Measurements from ENCODE around the gene PLA2G2F. TPM values are rescaled to one million over a fixed set of nuclear protein-coding genes. Genes with fewer than 3 reads are reported as not detected.

Gene PLA2G2F, protein sequence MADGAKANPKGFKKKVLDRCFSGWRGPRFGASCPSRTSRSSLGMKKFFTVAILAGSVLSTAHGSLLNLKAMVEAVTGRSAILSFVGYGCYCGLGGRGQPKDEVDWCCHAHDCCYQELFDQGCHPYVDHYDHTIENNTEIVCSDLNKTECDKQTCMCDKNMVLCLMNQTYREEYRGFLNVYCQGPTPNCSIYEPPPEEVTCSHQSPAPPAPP
- total RNA-seq = not detected

DNA sequence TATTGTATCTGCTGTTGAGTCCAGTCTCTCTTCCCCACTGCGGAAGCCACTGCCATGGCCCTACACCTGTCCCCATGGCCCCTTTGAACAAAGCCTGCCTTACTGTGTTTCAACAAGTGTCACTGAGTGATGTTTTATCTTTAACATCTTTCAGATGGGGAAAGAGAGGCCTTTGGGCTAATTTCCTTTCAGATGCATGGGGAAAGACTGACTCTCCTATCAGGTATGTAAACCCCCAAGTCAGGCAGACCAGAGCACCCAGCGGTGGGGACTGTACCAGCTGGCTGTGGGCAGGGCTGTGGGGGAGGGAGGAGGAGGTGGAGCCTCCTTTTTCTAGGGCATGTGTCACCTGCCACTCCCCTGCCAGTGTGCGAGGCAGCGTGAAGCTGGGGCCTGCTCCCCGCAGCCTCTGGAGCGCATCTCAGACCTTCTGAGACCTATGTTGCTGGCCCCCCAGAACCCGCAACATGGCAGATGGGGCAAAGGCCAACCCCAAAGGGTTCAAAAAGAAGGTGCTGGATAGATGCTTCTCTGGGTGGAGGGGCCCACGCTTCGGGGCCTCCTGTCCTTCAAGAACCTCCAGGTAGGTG, at the start of gene PLA2G2F:
PLA2G2F (plus strand) TSS at position 363 of the 590 bp plus-strand sequence; CDS start at position 468, 105 bp downstream.
- no peak for ATAC-seq (replicated peaks in 1 of 2)
- Mint-ChIP-seq H3K27ac (no peak within 1 kb of the TSS), H3K36me3 (ENCODE audit: insufficient read depth in 2 of 2) (no peaks in the 10 kb centered on the region), H3K4me1 (ENCODE audit: low read depth) (no peaks in the 10 kb centered on the region), H3K27me3 (ENCODE audit: low read depth) (peaks cover 23% of the 10 kb centered on the region), H3K4me3 (no peak within 1 kb of the TSS), H3K9me3 (no peaks in the 10 kb centered on the region)
- DNase-seq = no peak

DNA sequence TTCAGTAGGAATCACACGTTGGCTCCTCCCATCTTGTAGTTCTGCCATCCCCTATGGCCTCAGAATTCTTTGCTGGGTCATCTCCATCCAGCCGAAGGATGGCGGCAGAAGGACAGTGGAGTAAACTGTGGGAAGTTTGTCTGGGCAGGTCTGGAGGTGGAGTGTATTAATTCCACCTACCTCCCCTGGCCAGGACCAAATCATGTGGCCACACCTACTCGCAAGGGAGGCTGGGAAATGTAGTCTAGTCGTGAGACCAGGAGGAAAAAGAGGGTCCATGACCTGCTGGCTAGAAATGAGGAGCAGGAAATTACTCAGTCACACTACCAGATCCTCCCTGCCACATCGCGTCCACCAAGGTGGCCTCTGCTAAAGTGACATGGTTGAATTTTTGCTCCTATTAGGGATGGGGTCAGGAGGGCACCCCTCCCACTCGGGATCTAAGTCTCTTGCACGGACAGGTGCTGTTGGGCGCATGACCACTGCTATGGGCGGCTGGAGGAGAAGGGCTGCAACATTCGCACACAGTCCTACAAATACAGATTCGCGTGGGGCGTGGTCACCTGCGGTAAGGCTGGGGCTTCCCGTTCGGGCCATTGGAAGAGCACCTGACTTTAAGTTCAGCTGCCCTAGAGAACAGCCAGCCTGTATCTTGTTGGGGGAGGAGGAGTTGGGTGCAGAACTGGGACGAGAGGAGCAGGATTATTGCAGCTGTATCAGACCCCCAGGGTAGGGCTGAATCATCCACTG, 49.6 kb upstream of the PLA2G2F start:
- ATAC-seq (replicated peaks in 1 of 2) (no peak), DNase-seq (no peak)
- Mint-ChIP-seq H3K4me1 (ENCODE audit: low read depth) (no peaks in the 10 kb centered on the region), H3K4me3 (no peak overlapping the region), H3K36me3 (ENCODE audit: insufficient read depth in 2 of 2) (no peaks in the 10 kb centered on the region), H3K9me3 (no peaks in the 10 kb centered on the region), H3K27ac (no peak overlapping the region), H3K27me3 (ENCODE audit: low read depth) (peaks cover 9% of the 10 kb centered on the region)

DNA sequence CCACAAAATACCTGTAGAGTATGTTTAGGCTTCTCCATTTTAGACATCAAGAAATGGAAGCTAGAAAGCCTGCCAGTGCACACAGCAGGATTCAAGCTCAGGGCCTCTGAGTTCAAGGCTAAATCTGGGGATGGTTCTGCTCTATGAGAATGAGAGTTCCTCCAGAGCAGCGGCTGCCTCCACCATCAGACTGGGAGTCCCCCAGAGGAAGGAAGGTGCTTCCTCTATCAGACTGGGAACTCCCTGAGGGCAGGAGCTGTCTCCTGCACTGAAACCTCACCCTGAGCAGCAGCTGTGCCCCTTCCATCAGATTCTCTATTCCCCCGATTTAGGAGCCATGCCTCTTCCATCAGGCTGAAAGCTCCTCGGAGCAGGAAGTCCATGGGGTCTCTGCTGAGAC, 49.0 kb upstream of the PLA2G2F start:
- no peaks in the 10 kb centered on the region for H3K4me1 Mint-ChIP-seq (ENCODE audit: low read depth)
- ATAC-seq (replicated peaks in 1 of 2) (no peak), DNase-seq (no peak)
- H3K9me3 Mint-ChIP-seq = no peaks in the 10 kb centered on the region
- H3K27me3 Mint-ChIP-seq (ENCODE audit: low read depth) = peaks cover 13% of the 10 kb centered on the region
- H3K4me3 Mint-ChIP-seq = no peak overlapping the region
- no peak overlapping the region for H3K27ac Mint-ChIP-seq
- no peaks in the 10 kb centered on the region for H3K36me3 Mint-ChIP-seq (ENCODE audit: insufficient read depth in 2 of 2)

DNA sequence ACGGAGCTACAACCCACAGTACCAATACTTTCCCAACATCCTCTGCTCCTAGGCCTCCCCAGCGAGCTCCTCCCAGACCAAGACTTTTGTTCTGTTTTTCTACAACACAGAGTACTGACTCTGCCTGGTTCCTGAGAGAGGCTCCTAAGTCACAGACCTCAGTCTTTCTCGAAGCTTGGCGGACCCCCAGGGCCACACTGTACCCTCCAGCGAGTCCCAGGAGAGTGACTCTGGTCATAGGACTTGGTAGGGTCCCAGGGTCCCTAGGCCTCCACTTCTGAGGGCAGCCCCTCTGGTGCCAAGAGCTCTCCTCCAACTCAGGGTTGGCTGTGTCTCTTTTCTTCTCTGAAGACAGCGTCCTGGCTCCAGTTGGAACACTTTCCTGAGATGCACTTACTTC, 48.5 kb upstream of the PLA2G2F start:
- ATAC-seq (replicated peaks in 1 of 2) = no peak
- Mint-ChIP-seq H3K27me3 (ENCODE audit: low read depth) (peaks cover 13% of the 10 kb centered on the region), H3K9me3 (no peaks in the 10 kb centered on the region), H3K36me3 (ENCODE audit: insufficient read depth in 2 of 2) (no peaks in the 10 kb centered on the region), H3K4me1 (ENCODE audit: low read depth) (no peaks in the 10 kb centered on the region), H3K27ac (no peak overlapping the region), H3K4me3 (no peak overlapping the region)
- DNase-seq = no peak

DNA sequence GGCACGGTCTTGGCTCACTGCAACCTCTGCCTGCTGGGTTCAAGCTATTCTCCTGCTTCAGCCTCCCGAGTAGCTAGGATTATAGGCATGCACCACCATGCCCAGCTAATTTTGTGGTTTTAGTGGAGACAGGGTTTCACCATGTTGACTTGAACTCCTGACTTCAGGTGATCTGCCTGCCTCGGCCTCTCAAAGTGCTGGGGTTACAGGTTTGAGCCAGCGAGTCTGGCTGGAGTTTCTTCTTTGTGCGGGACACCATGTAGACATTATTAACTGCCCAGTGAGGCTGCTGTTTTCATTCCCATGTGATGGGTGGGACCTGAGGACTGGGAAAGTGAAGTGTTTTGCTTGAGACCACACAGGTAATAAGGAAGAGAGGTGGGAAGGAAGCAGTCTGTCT, 45.8 kb upstream of the PLA2G2F start:
- Mint-ChIP-seq H3K27ac (no peak overlapping the region), H3K4me3 (no peak overlapping the region), H3K9me3 (no peaks in the 10 kb centered on the region), H3K27me3 (ENCODE audit: low read depth) (peaks cover 13% of the 10 kb centered on the region), H3K4me1 (ENCODE audit: low read depth) (no peaks in the 10 kb centered on the region), H3K36me3 (ENCODE audit: insufficient read depth in 2 of 2) (no peaks in the 10 kb centered on the region)
- DNase-seq (no peak), ATAC-seq (replicated peaks in 1 of 2) (no peak)

DNA sequence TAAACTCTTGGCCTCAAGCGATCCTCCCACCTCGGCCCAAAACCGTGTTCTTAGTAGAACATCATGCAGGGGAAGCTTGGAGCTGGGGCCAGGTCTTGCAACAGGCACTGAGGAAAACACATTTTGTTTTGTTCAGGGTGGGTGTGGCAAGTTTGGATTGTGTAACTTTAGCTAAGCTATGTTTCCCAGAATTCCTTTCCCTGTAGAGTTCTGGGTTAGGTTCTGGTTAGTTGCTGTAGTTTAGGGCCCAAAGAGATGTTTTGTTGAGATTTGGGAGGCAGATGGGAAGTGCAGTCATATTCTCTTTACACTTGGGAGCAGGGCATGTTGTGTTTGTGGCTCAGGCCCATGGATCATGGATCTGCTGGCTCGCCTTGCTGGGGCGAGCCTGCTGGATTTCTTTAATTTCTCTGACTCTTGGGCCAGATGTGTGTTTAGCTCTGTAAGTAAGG, 45.2 kb upstream of the PLA2G2F start:
- peaks cover 13% of the 10 kb centered on the region for H3K27me3 Mint-ChIP-seq (ENCODE audit: low read depth)
- no peak for DNase-seq
- no peaks in the 10 kb centered on the region for H3K36me3 Mint-ChIP-seq (ENCODE audit: insufficient read depth in 2 of 2)
- no peaks in the 10 kb centered on the region for H3K4me1 Mint-ChIP-seq (ENCODE audit: low read depth)
- no peak overlapping the region for H3K27ac Mint-ChIP-seq
- no peak overlapping the region for H3K4me3 Mint-ChIP-seq
- no peaks in the 10 kb centered on the region for H3K9me3 Mint-ChIP-seq
- no peak for ATAC-seq (replicated peaks in 1 of 2)

DNA sequence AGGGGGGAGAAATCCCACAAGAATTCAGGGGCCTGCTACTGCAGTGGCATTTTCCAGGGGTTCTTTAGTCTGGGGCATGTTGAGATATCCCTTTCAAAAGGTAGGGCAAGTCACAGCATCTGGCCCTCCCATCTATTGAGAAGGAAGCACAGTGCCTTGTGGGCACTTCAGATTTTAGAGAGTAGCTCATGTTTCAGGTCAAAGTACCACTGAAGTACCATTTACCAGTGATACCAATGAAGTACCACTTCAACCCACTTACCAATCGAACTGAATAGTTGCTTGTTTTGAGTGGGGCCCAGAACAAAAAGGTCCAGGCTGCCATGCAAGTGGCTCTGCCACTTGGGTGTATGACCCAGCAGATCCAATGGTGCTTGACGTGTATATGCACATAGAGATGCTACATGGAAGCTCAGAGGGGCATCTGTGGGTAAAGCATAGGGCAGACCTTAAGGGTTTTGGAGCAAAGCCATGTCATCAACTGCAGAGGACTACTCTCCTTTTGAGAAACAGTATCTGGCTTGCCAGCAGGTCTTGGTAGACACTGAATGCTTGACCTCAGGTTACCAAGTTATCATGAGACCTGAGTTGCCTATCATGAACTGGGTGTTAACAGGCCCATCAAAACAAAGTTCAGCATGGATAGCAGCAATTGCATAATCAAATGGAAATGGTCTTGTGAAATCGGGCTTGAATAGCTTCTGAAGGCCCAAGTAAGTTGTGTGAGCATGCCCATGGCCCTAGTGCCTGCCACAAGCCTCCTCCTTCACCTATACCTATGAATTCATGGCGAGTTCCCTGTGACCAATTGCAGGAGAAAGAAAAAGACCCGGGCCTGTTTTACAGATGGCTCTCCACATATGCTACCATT, 43.3 kb upstream of the PLA2G2F start:
- no peak for DNase-seq
- H3K9me3 Mint-ChIP-seq = no peaks in the 10 kb centered on the region
- no peaks in the 10 kb centered on the region for H3K36me3 Mint-ChIP-seq (ENCODE audit: insufficient read depth in 2 of 2)
- peaks cover 15% of the 10 kb centered on the region for H3K27me3 Mint-ChIP-seq (ENCODE audit: low read depth)
- H3K27ac Mint-ChIP-seq = no peak overlapping the region
- no peaks in the 10 kb centered on the region for H3K4me1 Mint-ChIP-seq (ENCODE audit: low read depth)
- no peak overlapping the region for H3K4me3 Mint-ChIP-seq
- no peak for ATAC-seq (replicated peaks in 1 of 2)

DNA sequence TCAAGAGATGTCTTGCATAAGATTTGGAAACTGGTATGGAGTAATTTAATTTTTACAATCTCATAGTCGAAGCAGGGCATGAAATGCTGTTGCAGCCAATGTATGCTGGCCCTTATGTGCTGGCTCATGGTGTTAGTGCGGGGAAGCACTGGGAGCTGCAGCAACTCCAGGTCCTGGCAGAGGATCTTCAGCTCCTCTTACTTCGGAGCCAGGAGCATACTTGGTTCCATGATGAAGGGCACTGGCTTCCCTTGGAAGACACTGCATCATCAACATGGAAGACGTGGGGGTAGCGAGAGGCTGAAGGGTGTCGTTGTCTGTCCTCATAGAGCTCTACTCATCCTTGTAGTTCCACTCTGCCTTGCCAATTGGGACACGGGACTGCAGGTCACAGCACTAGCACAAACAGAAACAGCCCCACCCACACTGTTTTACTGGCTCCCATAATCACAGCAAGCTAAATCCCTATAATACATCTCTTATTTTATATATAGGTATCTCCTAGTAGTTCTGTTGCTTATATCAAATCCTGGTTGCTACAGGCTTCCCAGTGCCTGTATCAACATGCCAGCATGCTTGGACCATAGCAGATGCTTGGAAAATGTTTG, 42.2 kb upstream of the PLA2G2F start:
- Mint-ChIP-seq H3K9me3 (no peaks in the 10 kb centered on the region), H3K36me3 (ENCODE audit: insufficient read depth in 2 of 2) (no peaks in the 10 kb centered on the region), H3K4me3 (no peak overlapping the region), H3K27ac (no peak overlapping the region), H3K4me1 (ENCODE audit: low read depth) (no peaks in the 10 kb centered on the region), H3K27me3 (ENCODE audit: low read depth) (peaks cover 21% of the 10 kb centered on the region)
- no peak for DNase-seq
- no peak for ATAC-seq (replicated peaks in 1 of 2)

DNA sequence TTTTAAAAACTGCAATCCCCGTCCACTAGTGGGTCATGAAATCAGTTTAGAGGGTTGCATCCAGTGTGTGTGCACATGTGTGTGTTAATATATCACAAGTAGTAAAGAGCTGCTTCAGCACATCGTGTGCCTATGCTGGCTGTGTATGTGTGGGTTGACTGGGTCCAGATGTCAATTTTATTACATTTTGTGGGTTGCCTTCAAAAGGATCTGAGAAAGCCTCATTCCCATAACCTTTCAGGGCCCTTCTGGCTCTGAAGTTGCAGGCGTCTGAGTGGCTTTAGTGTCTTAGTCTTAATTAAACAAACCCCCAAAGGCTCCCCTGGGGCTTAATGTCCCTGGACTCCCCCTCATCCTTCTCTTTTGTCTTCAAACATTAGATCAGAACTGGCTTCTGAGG, 39.6 kb upstream of the PLA2G2F start:
- Mint-ChIP-seq H3K4me1 (ENCODE audit: low read depth) (peaks cover 9% of the 10 kb centered on the region), H3K27me3 (ENCODE audit: low read depth) (peaks cover 13% of the 10 kb centered on the region), H3K4me3 (no peak overlapping the region), H3K9me3 (no peaks in the 10 kb centered on the region), H3K36me3 (ENCODE audit: insufficient read depth in 2 of 2) (no peaks in the 10 kb centered on the region), H3K27ac (no peak overlapping the region)
- no peak for ATAC-seq (replicated peaks in 1 of 2)
- DNase-seq = no peak

DNA sequence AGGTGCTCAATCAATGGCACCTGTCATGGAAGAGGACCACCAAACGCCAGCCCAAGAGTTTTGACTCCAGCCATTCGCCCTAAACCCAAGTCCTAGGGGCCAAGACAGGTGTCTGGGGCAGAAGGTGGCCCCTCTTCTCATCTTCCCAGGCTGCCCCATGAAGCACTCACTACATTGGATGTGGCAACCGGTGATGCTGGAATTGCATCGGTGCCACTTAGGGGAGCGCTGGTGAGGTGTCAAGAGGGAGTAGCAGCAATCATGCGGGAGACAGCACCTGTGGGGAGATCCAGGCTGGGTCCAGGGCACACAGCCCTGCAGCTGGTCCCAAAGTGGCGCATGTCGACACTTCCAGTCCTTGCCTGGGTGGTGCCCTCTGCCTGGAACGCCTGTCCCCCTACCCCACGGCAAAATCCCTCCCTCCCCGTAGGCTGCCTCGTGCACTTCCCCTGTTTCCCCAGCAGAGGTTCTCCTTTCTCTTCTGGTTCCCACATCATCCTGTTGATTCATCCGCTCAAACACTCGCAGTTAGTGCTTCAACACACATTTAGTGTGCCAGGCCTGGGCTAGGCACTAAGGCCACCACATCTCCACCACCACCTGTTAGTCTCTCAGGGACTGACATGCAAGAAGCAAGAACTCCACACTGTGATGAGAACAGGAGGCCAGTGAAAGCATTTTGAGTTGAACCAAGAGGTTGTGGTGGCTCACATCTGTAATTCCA, 38.3 kb upstream of the PLA2G2F start:
- no peak overlapping the region for H3K4me3 Mint-ChIP-seq
- H3K36me3 Mint-ChIP-seq (ENCODE audit: insufficient read depth in 2 of 2) = no peaks in the 10 kb centered on the region
- DNase-seq (peak; percentile 41 to 50), ATAC-seq (replicated peaks in 1 of 2) (peak; percentile 55 to 62)
- peaks cover 9% of the 10 kb centered on the region for H3K27me3 Mint-ChIP-seq (ENCODE audit: low read depth)
- no peaks in the 10 kb centered on the region for H3K9me3 Mint-ChIP-seq
- no peak overlapping the region for H3K27ac Mint-ChIP-seq
- peaks cover 9% of the 10 kb centered on the region for H3K4me1 Mint-ChIP-seq (ENCODE audit: low read depth)

DNA sequence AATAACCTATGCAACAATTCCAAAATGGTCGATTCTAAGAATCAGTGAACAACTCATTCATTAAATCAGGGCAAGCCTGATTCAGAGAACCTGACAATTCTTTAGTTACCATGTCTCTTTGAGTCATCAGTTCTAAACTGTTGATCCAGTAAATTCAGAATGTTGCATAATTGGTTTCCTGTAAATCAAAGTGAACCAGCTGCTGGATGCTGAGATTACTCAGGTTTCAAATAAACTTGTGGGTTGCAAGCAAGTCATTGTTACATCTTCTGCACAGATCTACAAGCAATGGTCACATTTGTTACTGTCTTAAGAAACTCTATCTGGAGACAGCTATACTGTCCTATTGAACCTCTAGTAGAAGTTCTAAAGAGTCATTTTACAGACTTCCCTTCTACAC, 36.2 kb upstream of the PLA2G2F start:
- peak in 1 of 2 donors; percentile 3 for DNase-seq
- peak overlapping the region; percentile 10 for H3K27ac Mint-ChIP-seq

DNA sequence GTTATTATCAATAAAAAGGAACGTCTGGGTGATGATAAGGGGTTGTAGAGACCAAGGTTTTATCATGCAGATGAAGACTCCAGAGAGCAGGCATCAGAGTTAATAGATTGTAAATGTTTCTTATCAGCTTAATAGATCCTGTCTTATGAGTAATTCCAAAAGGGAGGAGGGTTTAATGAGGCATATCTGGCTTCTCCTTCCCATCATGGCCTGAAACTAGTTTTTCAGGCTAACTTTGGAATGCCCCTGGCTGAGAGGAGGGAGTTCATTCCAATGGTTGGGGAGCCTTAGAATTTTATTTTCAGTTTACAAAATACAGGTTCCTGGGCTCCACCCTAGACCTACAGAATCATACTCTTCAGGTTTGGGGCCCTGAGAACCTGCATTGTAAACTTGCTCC, 33.3 kb upstream of the PLA2G2F start:
- Mint-ChIP-seq H3K27me3 (ENCODE audit: low read depth) (peaks cover 26% of the 10 kb centered on the region), H3K36me3 (ENCODE audit: insufficient read depth in 2 of 2) (no peaks in the 10 kb centered on the region), H3K9me3 (no peaks in the 10 kb centered on the region), H3K4me3 (no peak overlapping the region), H3K27ac (no peak overlapping the region), H3K4me1 (ENCODE audit: low read depth) (peaks cover 9% of the 10 kb centered on the region)
- no peak for DNase-seq
- ATAC-seq (replicated peaks in 1 of 2) = no peak

More for the DNA sequence above, 36.2 kb upstream of the PLA2G2F start:
- H3K36me3 Mint-ChIP-seq (ENCODE audit: insufficient read depth in 2 of 2) = no peaks in the 10 kb centered on the region
- no peaks in the 10 kb centered on the region for H3K9me3 Mint-ChIP-seq
- ATAC-seq (replicated peaks in 1 of 2) = peak; percentile 85 to 91
- no peak overlapping the region for H3K4me3 Mint-ChIP-seq
- peaks cover 9% of the 10 kb centered on the region for H3K4me1 Mint-ChIP-seq (ENCODE audit: low read depth)
- peaks cover 22% of the 10 kb centered on the region for H3K27me3 Mint-ChIP-seq (ENCODE audit: low read depth)

Data from activated T-cell treated with anti-CD3 and anti-CD28 coated beads, Interleukin-2, amount 50 U/mL, for 72 hours (primary cell).